BE2C (cell line): ENCODE data around the gene PATL2.
A peak's percentile ranks its signal among the peaks of the same experiment; 100 is the strongest.

ENCODE experiments used
- DNase-seq: peaks from one replicate; pipeline ENCODE4 v3.0.0-alpha.2; 2020
- H3K27me3 ChIP-seq: fragments of 250-450 bp; sonication (Bioruptor Pico); 2 replicates; pipeline ENCODE4 v1.5.1; 2020; ENCODE audit warnings: mild to moderate bottlenecking
- H3K36me3 ChIP-seq: fragments of 250-450 bp; sonication (Bioruptor Pico); 2 replicates; pipeline ENCODE4 v1.5.1; 2020; ENCODE audit warnings: mild to moderate bottlenecking
- H3K4me1 ChIP-seq: fragments of 250-450 bp; sonication (Bioruptor Pico); 2 replicates; pipeline ENCODE4 v1.5.1; 2020
- H3K4me3 ChIP-seq: 2 replicates; pipeline ENCODE4 v1.5.1; 2011; ENCODE audit warnings: low read depth, low read length
- H3K9me3 ChIP-seq: fragments of 250-450 bp; sonication (Bioruptor Pico); 2 replicates; pipeline ENCODE4 v1.5.1; 2020
- TF ChIP-seq, protein P1 (sequence below): IDR thresholded peaks from 2 replicates; pipeline ENCODE4 v1.5.1; 2012; ENCODE audit warnings: mild to moderate bottlenecking, low read depth, low read length

PATL2 gene

DNA sequence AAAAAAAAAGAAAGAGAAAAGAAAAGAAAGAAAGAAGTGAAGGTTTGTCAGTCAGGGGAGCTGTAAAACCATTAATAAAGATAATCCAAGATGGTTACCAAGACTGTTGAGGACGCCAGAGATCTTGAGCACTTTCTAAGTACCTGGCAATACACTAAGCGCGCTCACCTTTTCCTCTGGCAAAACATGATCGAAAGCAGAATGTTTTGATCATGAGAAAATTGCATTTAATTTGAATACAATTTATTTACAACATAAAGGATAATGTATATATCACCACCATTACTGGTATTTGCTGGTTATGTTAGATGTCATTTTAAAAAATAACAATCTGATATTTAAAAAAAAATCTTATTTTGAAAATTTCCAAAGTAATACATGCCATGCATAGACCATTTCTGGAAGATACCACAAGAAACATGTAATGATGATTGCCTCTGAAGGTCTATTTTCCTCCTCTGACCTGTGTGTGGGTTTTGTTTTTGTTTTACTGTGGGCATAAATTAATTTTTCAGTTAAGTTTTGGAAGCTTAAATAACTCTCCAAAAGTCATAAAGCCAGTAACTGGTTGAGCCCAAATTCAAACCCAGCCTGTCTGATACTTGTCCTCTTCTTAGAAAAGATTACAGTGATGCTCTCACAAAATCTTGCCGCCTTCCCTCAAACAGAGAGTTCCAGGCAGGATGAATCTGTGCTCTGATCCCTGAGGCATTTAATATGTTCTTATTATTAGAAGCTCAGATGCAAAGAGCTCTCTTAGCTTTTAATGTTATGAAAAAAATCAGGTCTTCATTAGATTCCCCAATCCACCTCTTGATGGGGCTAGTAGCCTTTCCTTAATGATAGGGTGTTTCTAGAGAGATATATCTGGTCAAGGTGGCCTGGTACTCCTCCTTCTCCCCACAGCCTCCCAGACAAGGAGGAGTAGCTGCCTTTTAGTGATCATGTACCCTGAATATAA lies 2.2 kb upstream of the PATL2 start:
- TF ChIP-seq, protein P1, sequence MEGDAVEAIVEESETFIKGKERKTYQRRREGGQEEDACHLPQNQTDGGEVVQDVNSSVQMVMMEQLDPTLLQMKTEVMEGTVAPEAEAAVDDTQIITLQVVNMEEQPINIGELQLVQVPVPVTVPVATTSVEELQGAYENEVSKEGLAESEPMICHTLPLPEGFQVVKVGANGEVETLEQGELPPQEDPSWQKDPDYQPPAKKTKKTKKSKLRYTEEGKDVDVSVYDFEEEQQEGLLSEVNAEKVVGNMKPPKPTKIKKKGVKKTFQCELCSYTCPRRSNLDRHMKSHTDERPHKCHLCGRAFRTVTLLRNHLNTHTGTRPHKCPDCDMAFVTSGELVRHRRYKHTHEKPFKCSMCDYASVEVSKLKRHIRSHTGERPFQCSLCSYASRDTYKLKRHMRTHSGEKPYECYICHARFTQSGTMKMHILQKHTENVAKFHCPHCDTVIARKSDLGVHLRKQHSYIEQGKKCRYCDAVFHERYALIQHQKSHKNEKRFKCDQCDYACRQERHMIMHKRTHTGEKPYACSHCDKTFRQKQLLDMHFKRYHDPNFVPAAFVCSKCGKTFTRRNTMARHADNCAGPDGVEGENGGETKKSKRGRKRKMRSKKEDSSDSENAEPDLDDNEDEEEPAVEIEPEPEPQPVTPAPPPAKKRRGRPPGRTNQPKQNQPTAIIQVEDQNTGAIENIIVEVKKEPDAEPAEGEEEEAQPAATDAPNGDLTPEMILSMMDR, result peak; percentile 59
- no peaks in the 10 kb centered on the region for H3K9me3 ChIP-seq
- no peak for DNase-seq
- peaks cover 3% of the 10 kb centered on the region; the same call in 1 of the 2 replicates for H3K4me1 ChIP-seq
- no peaks in the 10 kb centered on the region for H3K27me3 ChIP-seq
- H3K36me3 ChIP-seq, result peaks cover 31% of the 10 kb centered on the region
- peak overlapping the region; percentile 87 for H3K4me3 ChIP-seq

DNA sequence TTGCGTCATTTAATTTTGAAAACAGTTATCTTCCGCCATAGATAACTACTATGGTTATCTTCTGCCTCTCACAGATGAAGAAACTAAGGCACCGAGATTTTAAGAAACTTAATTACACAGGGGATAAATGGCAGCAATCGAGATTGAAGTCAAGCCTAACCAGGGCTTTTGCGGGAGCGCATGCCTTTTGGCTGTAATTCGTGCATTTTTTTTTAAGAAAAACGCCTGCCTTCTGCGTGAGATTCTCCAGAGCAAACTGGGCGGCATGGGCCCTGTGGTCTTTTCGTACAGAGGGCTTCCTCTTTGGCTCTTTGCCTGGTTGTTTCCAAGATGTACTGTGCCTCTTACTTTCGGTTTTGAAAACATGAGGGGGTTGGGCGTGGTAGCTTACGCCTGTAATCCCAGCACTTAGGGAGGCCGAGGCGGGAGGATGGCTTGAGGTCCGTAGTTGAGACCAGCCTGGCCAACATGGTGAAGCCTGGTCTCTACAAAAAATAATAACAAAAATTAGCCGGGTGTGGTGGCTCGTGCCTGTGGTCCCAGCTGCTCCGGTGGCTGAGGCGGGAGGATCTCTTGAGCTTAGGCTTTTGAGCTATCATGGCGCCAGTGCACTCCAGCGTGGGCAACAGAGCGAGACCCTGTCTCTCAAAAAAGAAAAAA lies 1.4 kb upstream of the PATL2 start:
- H3K4me1 ChIP-seq, result peaks cover 3% of the 10 kb centered on the region; the same call in 1 of the 2 replicates
- no peaks in the 10 kb centered on the region for H3K27me3 ChIP-seq
- H3K4me3 ChIP-seq, result peak overlapping the region; percentile 87
- peaks cover 26% of the 10 kb centered on the region for H3K36me3 ChIP-seq
- TF ChIP-seq, protein P1, result no peak
- DNase-seq, result peak; percentile 66
- H3K9me3 ChIP-seq, result no peaks in the 10 kb centered on the region

DNA sequence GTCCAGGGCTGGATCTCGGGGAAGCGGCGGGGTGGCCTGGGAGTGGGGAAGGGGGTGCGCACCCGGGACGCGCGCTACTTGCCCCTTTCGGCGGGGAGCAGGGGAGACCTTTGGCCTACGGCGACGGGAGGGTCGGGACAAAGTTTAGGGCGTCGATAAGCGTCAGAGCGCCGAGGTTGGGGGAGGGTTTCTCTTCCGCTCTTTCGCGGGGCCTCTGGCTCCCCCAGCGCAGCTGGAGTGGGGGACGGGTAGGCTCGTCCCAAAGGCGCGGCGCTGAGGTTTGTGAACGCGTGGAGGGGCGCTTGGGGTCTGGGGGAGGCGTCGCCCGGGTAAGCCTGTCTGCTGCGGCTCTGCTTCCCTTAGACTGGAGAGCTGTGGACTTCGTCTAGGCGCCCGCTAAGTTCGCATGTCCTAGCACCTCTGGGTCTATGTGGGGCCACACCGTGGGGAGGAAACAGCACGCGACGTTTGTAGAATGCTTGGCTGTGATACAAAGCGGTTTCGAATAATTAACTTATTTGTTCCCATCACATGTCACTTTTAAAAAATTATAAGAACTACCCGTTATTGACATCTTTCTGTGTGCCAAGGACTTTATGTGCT lies 721 bp upstream of the PATL2 start:
- Histone ChIP-seq H3K9me3 (no peaks in the 10 kb centered on the region), H3K4me1 (peaks cover 3% of the 10 kb centered on the region; the same call in 1 of the 2 replicates), H3K36me3 (peaks cover 20% of the 10 kb centered on the region), H3K4me3 (peak overlapping the region; percentile 87), H3K27me3 (no peaks in the 10 kb centered on the region)
- peak; percentile 51 for DNase-seq
- TF ChIP-seq, protein P1, result no peak

DNA sequence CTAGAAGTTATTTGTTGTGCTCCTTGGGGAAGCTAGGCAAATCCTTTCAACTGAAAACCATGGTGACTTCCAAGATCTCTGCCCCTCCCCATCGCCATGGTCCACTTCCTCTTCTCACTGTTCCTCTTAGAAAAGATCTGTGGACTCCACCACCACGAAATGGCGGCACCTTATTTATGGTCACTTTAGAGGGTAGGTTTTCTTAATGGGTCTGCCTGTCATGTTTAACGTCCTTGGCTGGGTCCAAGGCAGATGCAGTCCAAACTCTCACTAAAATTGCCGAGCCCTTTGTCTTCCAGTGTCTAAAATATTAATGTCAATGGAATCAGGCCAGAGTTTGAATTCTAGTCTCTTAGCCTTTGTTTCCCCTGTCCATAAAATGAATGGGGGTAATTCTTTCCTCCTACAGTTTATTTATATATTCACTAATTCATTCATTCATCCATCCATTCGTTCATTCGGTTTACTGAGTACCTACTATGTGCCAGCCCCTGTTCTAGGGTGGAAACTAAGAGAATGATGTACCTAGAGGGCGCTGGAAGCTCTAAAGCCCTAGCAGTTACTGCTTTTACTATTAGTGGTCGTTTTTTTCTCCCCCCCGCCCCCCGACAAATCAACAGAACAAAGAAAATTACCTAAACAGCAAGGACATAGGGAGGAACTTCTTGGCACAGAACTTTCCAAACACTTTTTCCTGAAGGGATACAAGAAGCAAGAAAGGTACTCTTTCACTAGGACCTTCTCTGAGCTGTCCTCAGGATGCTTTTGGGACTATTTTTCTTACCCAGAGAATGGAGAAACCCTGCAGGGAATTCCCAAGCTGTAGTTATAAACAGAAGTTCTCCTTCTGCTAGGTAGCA lies 657 bp downstream of the PATL2 start:
- Histone ChIP-seq H3K9me3 (no peaks in the 10 kb centered on the region), H3K36me3 (peaks cover 6% of the 10 kb centered on the region), H3K4me3 (peak overlapping the region; percentile 87), H3K27me3 (no peaks in the 10 kb centered on the region), H3K4me1 (peaks cover 3% of the 10 kb centered on the region; the same call in 1 of the 2 replicates)
- no peak for DNase-seq
- TF ChIP-seq, protein P1, result peak; percentile 49

DNA sequence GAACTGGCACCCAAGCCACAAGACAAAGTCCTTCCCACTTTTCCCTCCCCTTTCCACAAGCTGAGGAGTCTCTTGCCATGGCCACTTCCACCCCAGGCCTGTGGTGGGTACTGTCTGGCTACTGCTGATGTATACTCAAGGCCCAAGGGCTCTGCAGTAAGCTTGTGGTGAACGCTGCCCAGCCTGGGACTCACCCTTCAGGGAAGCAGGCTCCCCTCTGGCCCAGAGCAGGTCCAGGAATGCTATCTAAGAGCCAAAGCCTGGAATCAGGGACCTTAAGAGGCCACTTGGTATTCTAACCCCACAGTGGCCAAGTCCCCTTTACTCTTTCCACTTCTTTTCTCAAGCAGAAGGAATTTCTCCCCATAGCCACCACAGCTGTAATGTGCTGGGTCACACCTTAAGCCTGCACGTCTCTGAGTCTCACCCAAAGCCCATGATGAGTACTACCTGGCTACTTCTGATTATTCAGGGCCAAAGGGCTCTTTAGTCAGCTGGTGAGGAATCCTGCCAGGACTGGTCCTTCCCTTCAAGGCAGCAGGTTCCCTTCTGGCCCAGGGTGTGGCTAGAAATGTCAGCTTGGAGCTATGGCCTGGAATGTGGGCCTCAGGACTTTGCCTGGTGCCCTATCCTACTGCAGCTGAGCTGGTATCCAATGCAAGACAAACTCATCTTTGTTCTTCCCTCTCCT lies 4.0 kb downstream of the PATL2 start:
- no peak overlapping the region for H3K4me3 ChIP-seq
- H3K9me3 ChIP-seq, result no peaks in the 10 kb centered on the region
- DNase-seq, result no peak
- no peaks in the 10 kb centered on the region for H3K4me1 ChIP-seq
- no peaks in the 10 kb centered on the region for H3K36me3 ChIP-seq
- no peaks in the 10 kb centered on the region for H3K27me3 ChIP-seq
- TF ChIP-seq, protein P1, result no peak
